ENCODE measurements around the gene EXD3. TPM values are rescaled to one million over a fixed set of nuclear protein-coding genes. Genes with fewer than 3 reads are reported as not detected.

EXD3 gene
- polyA plus RNA-seq, 2 of the 4 experiments (the other 2 are of a cell fraction), result 3.4 to 4.5 TPM

DNA sequence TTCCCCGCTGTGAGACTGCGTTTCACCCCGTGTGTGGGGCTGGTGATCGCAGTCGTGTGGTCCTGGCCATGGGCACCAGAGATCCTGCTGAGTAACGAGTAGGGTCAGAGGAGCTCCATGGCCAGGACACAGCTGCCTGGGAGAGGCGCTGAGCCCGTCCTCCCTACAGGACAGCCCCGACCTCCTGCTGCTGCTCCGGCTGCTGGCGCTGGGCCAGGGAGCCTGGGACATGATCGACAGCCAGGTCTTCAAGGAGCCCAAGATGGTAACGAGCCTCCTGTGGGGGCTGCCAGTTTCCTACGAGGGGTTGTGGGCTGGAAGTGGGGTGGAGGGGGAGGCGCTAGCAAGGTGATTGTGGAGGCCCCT is 156.8 kb downstream of the EXD3 start (continued):
- TF ChIP-seq, protein P1, sequence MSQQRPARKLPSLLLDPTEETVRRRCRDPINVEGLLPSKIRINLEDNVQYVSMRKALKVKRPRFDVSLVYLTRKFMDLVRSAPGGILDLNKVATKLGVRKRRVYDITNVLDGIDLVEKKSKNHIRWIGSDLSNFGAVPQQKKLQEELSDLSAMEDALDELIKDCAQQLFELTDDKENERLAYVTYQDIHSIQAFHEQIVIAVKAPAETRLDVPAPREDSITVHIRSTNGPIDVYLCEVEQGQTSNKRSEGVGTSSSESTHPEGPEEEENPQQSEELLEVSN (IDR thresholded peaks at IDR 0.05; ENCODE audit: borderline replicate concordance, low read depth), result no peak
- no peak for TF ChIP-seq HOXB13 (CRISPR knock-in tag; IDR thresholded peaks at IDR 0.05; ENCODE audit: low read depth)

DNA sequence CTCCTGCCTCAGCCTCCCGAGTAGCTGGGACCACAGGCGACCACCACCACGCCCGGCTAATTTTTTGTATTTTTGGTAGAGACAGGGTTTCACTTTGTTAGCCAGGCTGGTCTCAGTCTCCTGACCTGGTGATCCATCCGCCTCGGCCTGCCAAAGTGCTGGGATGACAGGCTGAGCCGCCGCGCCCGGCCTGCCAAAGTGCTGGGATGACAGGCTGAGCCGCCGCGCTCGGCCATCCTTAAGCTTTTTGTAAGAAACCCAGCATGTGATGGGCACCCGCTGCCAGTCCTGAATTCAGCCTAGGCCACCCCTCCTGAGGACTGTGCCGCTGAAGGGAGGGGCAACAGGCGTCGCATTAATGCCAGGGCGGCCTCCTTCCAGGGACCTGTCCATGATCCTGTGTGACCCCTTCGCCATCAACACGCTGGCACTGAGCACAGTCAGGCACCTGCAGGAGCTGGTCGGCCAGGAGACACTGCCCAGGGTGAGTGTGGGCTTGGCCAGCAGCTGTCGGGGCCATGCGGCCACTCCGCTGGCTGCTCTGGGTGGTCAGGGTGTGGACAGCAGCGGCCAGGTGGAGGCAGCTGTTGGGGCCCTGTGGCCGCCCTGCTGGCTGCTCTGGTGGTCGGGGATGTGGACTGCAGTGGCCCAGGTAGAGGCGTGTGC is 157.3 kb downstream of the EXD3 start:
- Histone ChIP-seq H3K4me3 (no peak overlapping the region), H3K4me1 (peaks cover 22% of the 10 kb centered on the region), H3K4me2 (no peak overlapping the region), H3K9me3 (no peaks in the 10 kb centered on the region), H3K27ac (no peak overlapping the region)
- ATAC-seq, result no peak; a peak in 1 of 6 replicates
- no peak for DNase-seq (ENCODE audit: low read depth in 1 of 2, low spot score in 1 of 2)
- CTCF ChIA-PET, result interaction anchor here (1.3 to 17.1 kb wide), 6 partner anchors 7 to 77 kb away, joined by 3 to 236 read pairs (median 10); partner anchors contain the start of genes TOR4A and TUBB4B
- WGBS (ENCODE audit: missing lambda C conversion rate), result 94% methylated on average over 29 of the region's 29 CpGs
- TF ChIP-seq JUNB (IDR thresholded peaks at IDR 0.05) (no peak), CHD2 (IDR thresholded peaks at IDR 0.05; ENCODE audit: low read length, partially characterized antibody) (no peak), FOSL2 (IDR thresholded peaks at IDR 0.05) (no peak), FOSL2 (CRISPR knock-in tag; IDR thresholded peaks at IDR 0.05) (no peak), ZSCAN20 (CRISPR knock-in tag; IDR thresholded peaks at IDR 0.05) (no peak), GATA3 (IDR thresholded peaks at IDR 0.05; ENCODE audit: borderline replicate concordance) (no peak), MYC (IDR thresholded peaks at IDR 0.05; ENCODE audit: borderline replicate concordance, low read length) (no peak), CBX2 (IDR thresholded peaks at IDR 0.05; ENCODE audit: borderline replicate concordance, low read depth) (no peak), MAX (IDR thresholded peaks at IDR 0.05) (no peak), CTCF (IDR thresholded peaks at IDR 0.05) (no peak), POLR2AphosphoS2 (conservative IDR thresholded peaks at IDR 0.05; ENCODE audit: low read length) (no peak), RARB (CRISPR knock-in tag; IDR thresholded peaks at IDR 0.05) (no peak), FOSB (CRISPR knock-in tag; IDR thresholded peaks at IDR 0.05) (no peak), POLR2A (IDR thresholded peaks at IDR 0.05; ENCODE audit: low read length) (no peak), EP300 (IDR thresholded peaks at IDR 0.05) (no peak)
- TF ChIP-seq, protein P2, sequence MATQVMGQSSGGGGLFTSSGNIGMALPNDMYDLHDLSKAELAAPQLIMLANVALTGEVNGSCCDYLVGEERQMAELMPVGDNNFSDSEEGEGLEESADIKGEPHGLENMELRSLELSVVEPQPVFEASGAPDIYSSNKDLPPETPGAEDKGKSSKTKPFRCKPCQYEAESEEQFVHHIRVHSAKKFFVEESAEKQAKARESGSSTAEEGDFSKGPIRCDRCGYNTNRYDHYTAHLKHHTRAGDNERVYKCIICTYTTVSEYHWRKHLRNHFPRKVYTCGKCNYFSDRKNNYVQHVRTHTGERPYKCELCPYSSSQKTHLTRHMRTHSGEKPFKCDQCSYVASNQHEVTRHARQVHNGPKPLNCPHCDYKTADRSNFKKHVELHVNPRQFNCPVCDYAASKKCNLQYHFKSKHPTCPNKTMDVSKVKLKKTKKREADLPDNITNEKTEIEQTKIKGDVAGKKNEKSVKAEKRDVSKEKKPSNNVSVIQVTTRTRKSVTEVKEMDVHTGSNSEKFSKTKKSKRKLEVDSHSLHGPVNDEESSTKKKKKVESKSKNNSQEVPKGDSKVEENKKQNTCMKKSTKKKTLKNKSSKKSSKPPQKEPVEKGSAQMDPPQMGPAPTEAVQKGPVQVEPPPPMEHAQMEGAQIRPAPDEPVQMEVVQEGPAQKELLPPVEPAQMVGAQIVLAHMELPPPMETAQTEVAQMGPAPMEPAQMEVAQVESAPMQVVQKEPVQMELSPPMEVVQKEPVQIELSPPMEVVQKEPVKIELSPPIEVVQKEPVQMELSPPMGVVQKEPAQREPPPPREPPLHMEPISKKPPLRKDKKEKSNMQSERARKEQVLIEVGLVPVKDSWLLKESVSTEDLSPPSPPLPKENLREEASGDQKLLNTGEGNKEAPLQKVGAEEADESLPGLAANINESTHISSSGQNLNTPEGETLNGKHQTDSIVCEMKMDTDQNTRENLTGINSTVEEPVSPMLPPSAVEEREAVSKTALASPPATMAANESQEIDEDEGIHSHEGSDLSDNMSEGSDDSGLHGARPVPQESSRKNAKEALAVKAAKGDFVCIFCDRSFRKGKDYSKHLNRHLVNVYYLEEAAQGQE (IDR thresholded peaks at IDR 0.05), result no peak
- TF ChIP-seq, protein P3, sequence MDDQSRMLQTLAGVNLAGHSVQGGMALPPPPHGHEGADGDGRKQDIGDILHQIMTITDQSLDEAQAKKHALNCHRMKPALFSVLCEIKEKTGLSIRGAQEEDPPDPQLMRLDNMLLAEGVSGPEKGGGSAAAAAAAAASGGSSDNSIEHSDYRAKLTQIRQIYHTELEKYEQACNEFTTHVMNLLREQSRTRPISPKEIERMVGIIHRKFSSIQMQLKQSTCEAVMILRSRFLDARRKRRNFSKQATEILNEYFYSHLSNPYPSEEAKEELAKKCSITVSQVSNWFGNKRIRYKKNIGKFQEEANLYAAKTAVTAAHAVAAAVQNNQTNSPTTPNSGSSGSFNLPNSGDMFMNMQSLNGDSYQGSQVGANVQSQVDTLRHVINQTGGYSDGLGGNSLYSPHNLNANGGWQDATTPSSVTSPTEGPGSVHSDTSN (IDR thresholded peaks at IDR 0.05), result no peak
- TF ChIP-seq, protein P4, sequence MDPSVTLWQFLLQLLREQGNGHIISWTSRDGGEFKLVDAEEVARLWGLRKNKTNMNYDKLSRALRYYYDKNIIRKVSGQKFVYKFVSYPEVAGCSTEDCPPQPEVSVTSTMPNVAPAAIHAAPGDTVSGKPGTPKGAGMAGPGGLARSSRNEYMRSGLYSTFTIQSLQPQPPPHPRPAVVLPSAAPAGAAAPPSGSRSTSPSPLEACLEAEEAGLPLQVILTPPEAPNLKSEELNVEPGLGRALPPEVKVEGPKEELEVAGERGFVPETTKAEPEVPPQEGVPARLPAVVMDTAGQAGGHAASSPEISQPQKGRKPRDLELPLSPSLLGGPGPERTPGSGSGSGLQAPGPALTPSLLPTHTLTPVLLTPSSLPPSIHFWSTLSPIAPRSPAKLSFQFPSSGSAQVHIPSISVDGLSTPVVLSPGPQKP (IDR thresholded peaks at IDR 0.05; ENCODE audit: low read depth, low read length), result no peak
- POLR2A ChIA-PET, result interaction anchor here (1.0 kb wide), 1 partner anchor 11 kb away, joined by 3 read pairs; the partner anchor contains the start of gene NELFB
- FAIRE-seq, result no peak
